Heart left ventricle (tissue), 16 donors: ENCODE results near the gene ADA. TPM values are rescaled to one million over a fixed set of nuclear protein-coding genes. Genes with fewer than 3 reads are reported as not detected.
"Not testable (repeated sequence)": the region's sequence is repeated elsewhere in the genome, so short reads cannot be mapped to it uniquely, and the experiment has no call there.

Experiments used
- ATAC-seq, 4 donors: fragments of 200-7000 bp; cut with Tn5 transposase; one replicate each; pipeline ENCODE4 v1.9.1; 2020 to 2022; ENCODE audit warnings: moderate library complexity in 4 of 4, mild to moderate bottlenecking in 3 of 4, moderate number of reproducible peaks in 1 of 4
- DNase-seq, 5 donors: peaks; one replicate each; pipeline ENCODE4 v3.0.0-alpha.2; 2020
- H3K27ac ChIP-seq, 12 donors: fragments of 200-600 bp; sonication (generic) in 4 of 12; one replicate each; pipeline versions ENCODE4 v1.5.0 to v1.8.0; 2016 to 2022; ENCODE audit warnings: mild to moderate bottlenecking in 2 of 12
- H3K27me3 ChIP-seq, 9 donors: fragments of 200-600 bp; sonication (generic) in 2 of 9; one replicate each; pipeline versions ENCODE4 v1.5.1 to v1.8.0; 2016 to 2022; ENCODE audit warnings: mild to moderate bottlenecking in 3 of 9
- H3K36me3 ChIP-seq, 9 donors: fragments of 200-600 bp; sonication (generic) in 2 of 9; one replicate each; pipeline versions ENCODE4 v1.5.0 to v1.8.0; 2018 to 2022; ENCODE audit warnings: mild to moderate bottlenecking in 2 of 9
- H3K4me1 ChIP-seq, 12 donors: fragments of 200-600 bp; sonication (generic) in 4 of 12; one replicate each; pipeline versions ENCODE4 v1.5.0 to v1.8.0; 2016 to 2022; ENCODE audit warnings: mild to moderate bottlenecking in 3 of 12
- H3K4me3 ChIP-seq, 12 donors: fragments of 200-600 bp; sonication (generic) in 4 of 12; one replicate each; pipeline versions ENCODE4 v1.5.0 to v1.8.0; 2017 to 2022; ENCODE audit warnings: mild to moderate bottlenecking in 9 of 12, moderate library complexity in 4 of 12
- H3K9me3 ChIP-seq, 12 donors: fragments of 200-600 bp; sonication (generic) in 4 of 12; one replicate each; pipeline versions ENCODE4 v1.5.0 to v1.8.0; 2016 to 2022; ENCODE audit warnings: mild to moderate bottlenecking in 1 of 12
- POLR2A ChIP-seq, 2 donors: fragments of 450-650 bp; IDR thresholded peaks; one replicate each; pipeline ENCODE4 v1.6.1; 2017; ENCODE audit warnings: antibody characterized with exemption in 2 of 2, mild to moderate bottlenecking in 2 of 2, moderate library complexity in 2 of 2
- WGBS, 4 donors: extraction: QIAGEN DNeasy Blood & Tissue Kit in 2 of 4; methylation state at CpG; one replicate each; pipeline versions ENCODE4 v1.1.5 to v1.1.7; 2013 to 2018; 5-methylcytosine and 5-hydroxymethylcytosine counted together
- intact Hi-C, 10 donors: fragments of 100-400 bp; cut with DNase I; formaldehyde crosslinking; loops; one replicate each; pipeline versions ENCODE4 v1.11.1 to v1.14.2; 2022
- long read RNA-seq, 3 donors: library from polyadenylated mRNA; unstranded; transcript quantifications; one replicate each; pipeline ENCODE4 v2.0.0, GENCODE V29; 2020 to 2021
- polyA plus RNA-seq, 2 donors: library from polyadenylated mRNA; stranded (reverse); fragments of 200-250 nt; gene quantifications; one replicate each; pipeline ENCODE4 v1.2.3, GENCODE V29; 2013
- total RNA-seq, 9 donors: library from RNA; depleted of rRNA in 2 of 9; stranded (reverse); fragments of >200 nt in 2 of 9; fragmentation: NEBNext Ultra II Directional in 3 of 9; extraction: Animal tissue kit (Norgen Biotek cat#: 25700) in 3 of 9; gene quantifications; one replicate each; pipeline versions ENCODE4 v1.1.0 to v1.2.4, GENCODE V29; 2016 to 2023
- TF ChIP-seq, protein P1 (sequence below), 12 donors: fragments of 200-600 bp; sonication (generic) in 4 of 12; IDR thresholded peaks; one replicate each; pipeline versions ENCODE4 v1.5.0 to v1.8.0; 2018 to 2022; ENCODE audit warnings: antibody characterized with exemption in 12 of 12, mild to moderate bottlenecking in 5 of 12
- donor health status: ischemic (EF 13 %, LVEDD 7.1; RV severe dilation, severe dysfunction).
- donor health status: healthy with polysubstance abuse.
- donor health status: DM: no; HTN: yes; CAD: no.
- donor health status: DM: no; HTN: no; CAD: no.
- donor health status: ischemic (EF 25% LVEDD 6.9; RV normal size, moderate dysfunction).
- donor health status: ischemic (EF 25% LVEDD 5.7; RV mildly dilated, moderate dysfunction).
- donor health status: healthy.
- donor health status: DM: yes; HTN: yes; CAD: no.
- donor health status: ischemic (EF 35%, LVEDD 5.7; RV mildly dilated, moderate dysfunction).
- donor health status: nonischemic (EF 11% LVEDD 7.7; RV severe dilation, severe dysfunction).
- donor health status: DM: yes; HTN: yes; CAD: no.
- donor health status: PGD.
- donor health status: ischemic (EF 29% LVEDD 5.4; RV normal size, mild dysfunction).
- donor health status: nonischemic (EF 23%, LVEDD 6.1; RV moderate dilation, normal function).

Gene ADA
- 10 to 100 TPM in 2 of 9 donors, 1 to 10 TPM in 7; 2.5 to 11.5 (median 6.0) TPM for total RNA-seq
- 10 to 100 TPM in 1 of 2 donors, 1 to 10 TPM in 1; 6.4 to 10.9 TPM for polyA plus RNA-seq
- long read RNA-seq, donor 1, transcript ADA-203 (11 exons, 1,276 nt): minor isoform, 5 of 38 reads
- long read RNA-seq, donor 1, transcript ADA-201 (12 exons, 1,539 nt): major isoform, 20 of 38 reads
- long read RNA-seq, donor 1, partial matches to known transcripts: 4 of 38 reads
- long read RNA-seq, donor 1, other reads (novel, unspliced or antisense): 6 of 38 reads
- long read RNA-seq, donor 2, transcript ADA-201 (12 exons, 1,539 nt): major isoform, 33 of 57 reads
- long read RNA-seq, donor 2, partial matches to known transcripts: 10 of 57 reads
- long read RNA-seq, donor 2, other reads (novel, unspliced or antisense): 9 of 57 reads
- long read RNA-seq, donor 3, transcript ADA-201 (12 exons, 1,539 nt): major isoform, 12 of 17 reads
- long read RNA-seq, donor 3, partial matches to known transcripts: 1 of 17 reads
- long read RNA-seq, donor 3, other reads (novel, unspliced or antisense): 4 of 17 reads

GRCh38 chr20:44651684-44652423 lies at the start of gene ADA:
Gene ADA, minus strand, starts transcription at chr20:44651699. Its CDS starts 92 bp downstream, at chr20:44651607.
- Histone ChIP-seq H3K36me3 (peaks cover 0 to 5% (median 0%) of the 10 kb centered on the region in 9 donors), H3K4me1 (peaks cover 0 to 52% (median 16%) of the 10 kb centered on the region in 12 donors), H3K9me3 (no peaks in the 10 kb centered on the region), H3K27ac (peak within 1 kb of the TSS; percentile 64 to 96 (median 92)), H3K4me3 (peak within 1 kb of the TSS; percentile 55 to 91 (median 78)), H3K27me3 (no peaks in the 10 kb centered on the region)
- intact Hi-C loops: loop anchor here in 3 of 10 donors (1.0 to 5.0 kb wide), 3 partner anchors 35 to 40 kb away; no protein-coding TSS in a partner anchor
- ATAC-seq: peak; percentile 23 to 90 (median 77)
- 0 to 1% (median 0%) methylated on average over 22 to 68 of the region's 68 CpGs for WGBS, 4 donors
- peak in 1 of 2 donors; percentile 67 for TF ChIP-seq POLR2A (IDR thresholded peaks at IDR 0.05)
- TF ChIP-seq, protein P1, sequence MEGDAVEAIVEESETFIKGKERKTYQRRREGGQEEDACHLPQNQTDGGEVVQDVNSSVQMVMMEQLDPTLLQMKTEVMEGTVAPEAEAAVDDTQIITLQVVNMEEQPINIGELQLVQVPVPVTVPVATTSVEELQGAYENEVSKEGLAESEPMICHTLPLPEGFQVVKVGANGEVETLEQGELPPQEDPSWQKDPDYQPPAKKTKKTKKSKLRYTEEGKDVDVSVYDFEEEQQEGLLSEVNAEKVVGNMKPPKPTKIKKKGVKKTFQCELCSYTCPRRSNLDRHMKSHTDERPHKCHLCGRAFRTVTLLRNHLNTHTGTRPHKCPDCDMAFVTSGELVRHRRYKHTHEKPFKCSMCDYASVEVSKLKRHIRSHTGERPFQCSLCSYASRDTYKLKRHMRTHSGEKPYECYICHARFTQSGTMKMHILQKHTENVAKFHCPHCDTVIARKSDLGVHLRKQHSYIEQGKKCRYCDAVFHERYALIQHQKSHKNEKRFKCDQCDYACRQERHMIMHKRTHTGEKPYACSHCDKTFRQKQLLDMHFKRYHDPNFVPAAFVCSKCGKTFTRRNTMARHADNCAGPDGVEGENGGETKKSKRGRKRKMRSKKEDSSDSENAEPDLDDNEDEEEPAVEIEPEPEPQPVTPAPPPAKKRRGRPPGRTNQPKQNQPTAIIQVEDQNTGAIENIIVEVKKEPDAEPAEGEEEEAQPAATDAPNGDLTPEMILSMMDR (IDR thresholded peaks at IDR 0.05): peak in 2 of 12 donors; percentile 6
- DNase-seq: peak; percentile 73 to 87 (median 78)

GRCh38 chr20:44700306-44700705 lies 48.8 kb upstream of the ADA start:
- Histone ChIP-seq H3K27ac (no peak overlapping the region), H3K4me3 (no peak overlapping the region), H3K9me3 (no peaks in the 10 kb centered on the region), H3K36me3 (no peaks in the 10 kb centered on the region), H3K4me1 (peaks cover 11 to 46% (median 33%) of the 10 kb centered on the region in 12 donors), H3K27me3 (no peaks in the 10 kb centered on the region)
- TF ChIP-seq POLR2A (IDR thresholded peaks at IDR 0.05): no peak
- TF ChIP-seq, protein P1 (IDR thresholded peaks at IDR 0.05): no peak
- DNase-seq: peak in 2 of 5 donors; percentile 18 to 34
- intact Hi-C loops: no loop called here
- WGBS, 4 donors: 94 to 96% (median 95%) methylated on average over 9 to 11 of the region's 11 CpGs
- no peak for ATAC-seq

DNA sequence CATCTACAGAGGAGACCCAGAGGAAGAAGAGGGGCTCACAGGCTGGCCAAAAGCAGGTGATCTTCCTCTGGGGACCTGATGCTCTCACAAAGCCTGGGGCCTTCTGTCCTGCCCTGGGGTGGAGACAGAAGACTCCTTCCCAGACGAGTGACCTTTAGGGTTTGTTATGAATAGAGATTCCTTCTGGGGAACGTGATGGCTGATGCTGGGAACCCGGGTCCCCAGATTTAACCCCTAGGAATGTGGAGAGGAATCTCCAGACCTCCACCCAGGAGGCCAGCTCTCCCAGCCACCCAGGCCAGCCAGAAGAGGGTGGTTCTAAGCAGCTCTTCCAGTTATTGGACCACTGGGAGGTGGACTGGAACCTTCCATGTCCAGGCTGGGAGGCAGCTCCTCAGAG lies 46.9 kb upstream of the ADA start:
- no peaks in the 10 kb centered on the region for H3K36me3 ChIP-seq
- TF ChIP-seq POLR2A (IDR thresholded peaks at IDR 0.05): no peak
- TF ChIP-seq, protein P1 (IDR thresholded peaks at IDR 0.05): no peak
- peaks cover 8 to 51% (median 33%) of the 10 kb centered on the region in 12 donors for H3K4me1 ChIP-seq
- ATAC-seq (no peak), DNase-seq (no peak)
- peaks cover 0 to 4% (median 0%) of the 10 kb centered on the region in 12 donors for H3K9me3 ChIP-seq
- intact Hi-C loops: no loop called here
- WGBS, 4 donors: 54 to 69% (median 65%) methylated on average over 3 of the region's 3 CpGs
- H3K27me3 ChIP-seq: no peaks in the 10 kb centered on the region
- no peak overlapping the region for H3K27ac ChIP-seq
- no peak overlapping the region for H3K4me3 ChIP-seq

DNA sequence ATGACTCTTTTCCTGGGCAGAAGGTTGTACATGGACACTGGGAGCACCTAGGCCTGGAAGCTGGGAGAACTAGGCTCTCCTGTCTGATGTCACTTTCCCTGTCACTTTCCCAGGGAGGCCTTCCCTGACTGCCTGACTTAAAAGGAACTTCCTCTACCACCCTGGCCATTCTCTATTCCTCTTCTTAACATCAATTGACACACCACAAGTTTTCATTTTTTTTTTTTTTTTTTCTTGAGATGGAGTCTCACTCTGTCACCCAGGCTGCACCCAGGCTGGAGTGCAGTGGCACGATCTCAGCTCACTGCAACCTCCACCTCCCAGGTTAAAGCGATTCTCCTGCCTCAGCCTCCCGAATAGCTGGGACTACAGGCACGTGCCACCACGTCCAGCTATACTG lies 45.5 kb upstream of the ADA start:
- 93 to 98% (median 96%) methylated on average over 5 of the region's 5 CpGs for WGBS, 4 donors

More for the DNA sequence above, 45.5 kb upstream of the ADA start:
- DNase-seq, H3K4me3 ChIP-seq, H3K9me3 ChIP-seq, H3K36me3 ChIP-seq, ATAC-seq, intact Hi-C loops, H3K27me3 ChIP-seq, H3K27ac ChIP-seq: not testable (repeated sequence)
- H3K4me1 ChIP-seq: peaks cover 0 to 51% (median 33%) of the 10 kb centered on the region in 12 donors
